ENCODE data around the gene GDPGP1. TPM values are rescaled to one million over a fixed set of nuclear protein-coding genes. Genes with fewer than 3 reads are reported as not detected.

GDPGP1 gene
- total RNA-seq, 1 experiment from 2014 or later = 5.1 TPM

DNA sequence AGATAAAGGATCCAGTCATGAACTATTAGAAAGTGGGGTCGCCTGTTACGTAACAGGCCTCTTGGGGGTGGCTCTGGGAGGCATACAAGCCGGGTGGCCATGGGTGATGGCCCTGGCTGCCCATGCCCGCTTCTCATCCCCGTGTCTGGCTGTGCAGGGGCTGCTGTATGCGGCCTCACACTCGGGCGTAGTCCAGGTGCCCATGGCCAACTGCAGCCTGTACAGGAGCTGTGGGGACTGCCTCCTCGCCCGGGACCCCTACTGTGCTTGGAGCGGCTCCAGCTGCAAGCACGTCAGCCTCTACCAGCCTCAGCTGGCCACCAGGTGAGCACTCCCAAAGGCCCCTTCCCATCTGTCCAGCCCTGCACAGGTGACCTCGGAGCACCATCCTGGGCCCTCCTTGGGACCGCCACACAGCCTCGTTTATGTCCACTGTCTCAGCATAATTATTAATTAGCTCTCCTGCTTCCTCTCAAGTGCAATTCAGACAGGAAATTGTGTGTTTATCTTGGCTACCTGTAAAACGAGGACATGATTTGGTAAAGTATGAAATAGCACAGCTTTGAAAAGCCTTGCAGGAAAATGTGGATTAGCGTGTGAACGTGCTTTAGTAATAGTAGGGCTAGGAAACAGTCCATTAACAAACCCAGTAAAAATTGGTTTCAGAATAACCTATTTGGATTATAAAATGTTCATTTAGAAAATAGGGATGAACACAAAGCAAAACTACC lies 8.3 kb upstream of the GDPGP1 start:
- intact Hi-C loops (cut with micrococcal nuclease; ENCODE audit: unreplicated experiment) = no loop called here

DNA sequence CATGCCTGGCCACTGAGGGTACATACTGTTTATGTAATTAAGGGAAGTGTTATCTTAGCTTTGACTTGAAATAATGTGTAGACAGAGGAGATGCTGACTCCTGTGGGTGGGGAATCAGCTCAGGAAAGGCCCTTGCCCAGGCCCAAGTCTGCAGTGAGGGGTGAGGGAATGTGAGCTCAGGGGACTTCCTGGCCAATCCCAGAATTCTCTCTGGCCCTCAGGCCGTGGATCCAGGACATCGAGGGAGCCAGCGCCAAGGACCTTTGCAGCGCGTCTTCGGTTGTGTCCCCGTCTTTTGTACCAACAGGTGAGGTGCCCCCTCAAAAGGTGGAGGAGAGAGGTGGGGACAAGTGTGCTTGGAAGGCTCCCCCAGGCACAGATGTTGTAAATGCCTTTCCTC lies 6.7 kb upstream of the GDPGP1 start:
- H3K9me3 ChIP-seq = no peaks in the 10 kb centered on the region
- no peak for TF ChIP-seq CTCF (IDR thresholded peaks at IDR 0.05; ENCODE audit: insufficient read depth in 1 of 2, low read depth in 1 of 2, low read length in 1 of 2, severe bottlenecking in 1 of 2, unreplicated experiment in 1 of 2)
- CTCF ChIA-PET = interaction anchor here (0.7 kb wide), 1 partner anchor 13 kb away, joined by 3 read pairs; no protein-coding TSS in a partner anchor
- H3K4me3 ChIP-seq (ENCODE audit: low read depth, low read length) = no peak overlapping the region
- intact Hi-C loops (cut with micrococcal nuclease; ENCODE audit: unreplicated experiment) = no loop called here
- BruUV-seq (replicated peaks) = no TSS peak
- POLR2A ChIA-PET = no interaction called here
- H3K27ac Mint-ChIP-seq (ENCODE audit: unreplicated experiment) = no peak overlapping the region
- H3K4me3 Mint-ChIP-seq (ENCODE audit: unreplicated experiment) = no peak overlapping the region
- no peaks in the 10 kb centered on the region for H3K9me3 Mint-ChIP-seq (ENCODE audit: unreplicated experiment)
- H3K27me3 Mint-ChIP-seq (ENCODE audit: insufficient read depth, unreplicated experiment) = no peaks in the 10 kb centered on the region
- H3K36me3 ChIP-seq (ENCODE audit: control insufficient read depth, insufficient read depth, low read length) = no peaks in the 10 kb centered on the region; the same call in 1 of the 2 replicates
- no peaks in the 10 kb centered on the region for H3K4me1 Mint-ChIP-seq (ENCODE audit: low read depth, unreplicated experiment)
- H3K27me3 ChIP-seq (replicated peaks; ENCODE audit: control insufficient read depth, insufficient read depth, low read length) = no peaks in the 10 kb centered on the region
- DNase-seq = no peak
- H3K4me1 ChIP-seq = no peaks in the 10 kb centered on the region; the same call in 1 of the 2 replicates
- H3K36me3 Mint-ChIP-seq (ENCODE audit: insufficient read depth, unreplicated experiment) = peaks cover 11% of the 10 kb centered on the region

More for the DNA sequence above, 8.3 kb upstream of the GDPGP1 start:
- Mint-ChIP-seq H3K27ac (ENCODE audit: unreplicated experiment) (no peak overlapping the region), H3K4me1 (ENCODE audit: low read depth, unreplicated experiment) (no peaks in the 10 kb centered on the region), H3K9me3 (ENCODE audit: unreplicated experiment) (no peaks in the 10 kb centered on the region), H3K27me3 (ENCODE audit: insufficient read depth, unreplicated experiment) (no peaks in the 10 kb centered on the region), H3K4me3 (ENCODE audit: unreplicated experiment) (no peak overlapping the region), H3K36me3 (ENCODE audit: insufficient read depth, unreplicated experiment) (peaks cover 11% of the 10 kb centered on the region)
- Histone ChIP-seq H3K27me3 (replicated peaks; ENCODE audit: control insufficient read depth, insufficient read depth, low read length) (no peaks in the 10 kb centered on the region), H3K4me1 (no peaks in the 10 kb centered on the region), H3K36me3 (ENCODE audit: control insufficient read depth, insufficient read depth, low read length) (no peaks in the 10 kb centered on the region), H3K9me3 (no peaks in the 10 kb centered on the region), H3K4me3 (ENCODE audit: low read depth, low read length) (no peak overlapping the region)
- POLR2A ChIA-PET = no interaction called here
- CTCF ChIA-PET = no interaction called here
- TF ChIP-seq CTCF (IDR thresholded peaks at IDR 0.05; ENCODE audit: insufficient read depth in 1 of 2, low read depth in 1 of 2, low read length in 1 of 2, severe bottlenecking in 1 of 2, unreplicated experiment in 1 of 2) = no peak
- DNase-seq = no peak
- BruUV-seq (replicated peaks) = no TSS peak

DNA sequence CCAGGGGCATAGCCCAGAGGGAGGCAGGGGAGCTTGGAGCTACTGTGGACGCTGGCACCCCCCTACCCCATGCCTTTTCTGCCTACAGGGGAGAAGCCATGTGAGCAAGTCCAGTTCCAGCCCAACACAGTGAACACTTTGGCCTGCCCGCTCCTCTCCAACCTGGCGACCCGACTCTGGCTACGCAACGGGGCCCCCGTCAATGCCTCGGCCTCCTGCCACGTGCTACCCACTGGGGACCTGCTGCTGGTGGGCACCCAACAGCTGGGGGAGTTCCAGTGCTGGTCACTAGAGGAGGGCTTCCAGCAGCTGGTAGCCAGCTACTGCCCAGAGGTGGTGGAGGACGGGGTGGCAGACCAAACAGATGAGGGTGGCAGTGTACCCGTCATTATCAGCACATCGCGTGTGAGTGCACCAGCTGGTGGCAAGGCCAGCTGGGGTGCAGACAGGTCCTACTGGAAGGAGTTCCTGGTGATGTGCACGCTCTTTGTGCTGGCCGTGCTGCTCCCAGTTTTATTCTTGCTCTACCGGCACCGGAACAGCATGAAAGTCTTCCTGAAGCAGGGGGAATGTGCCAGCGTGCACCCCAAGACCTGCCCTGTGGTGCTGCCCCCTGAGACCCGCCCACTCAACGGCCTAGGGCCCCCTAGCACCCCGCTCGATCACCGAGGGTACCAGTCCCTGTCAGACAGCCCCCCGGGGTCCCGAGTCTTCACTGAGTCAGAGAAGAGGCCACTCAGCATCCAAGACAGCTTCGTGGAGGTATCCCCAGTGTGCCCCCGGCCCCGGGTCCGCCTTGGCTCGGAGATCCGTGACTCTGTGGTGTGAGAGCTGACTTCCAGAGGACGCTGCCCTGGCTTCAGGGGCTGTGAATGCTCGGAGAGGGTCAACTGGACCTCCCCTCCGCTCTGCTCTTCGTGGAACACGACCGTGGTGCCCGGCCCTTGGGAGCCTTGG lies 5.9 kb upstream of the GDPGP1 start:
- no peak for TF ChIP-seq CTCF (IDR thresholded peaks at IDR 0.05; ENCODE audit: insufficient read depth in 1 of 2, low read depth in 1 of 2, low read length in 1 of 2, severe bottlenecking in 1 of 2, unreplicated experiment in 1 of 2)
- POLR2A ChIA-PET = no interaction called here
- H3K27me3 ChIP-seq (replicated peaks; ENCODE audit: control insufficient read depth, insufficient read depth, low read length) = no peaks in the 10 kb centered on the region
- no peak overlapping the region for H3K27ac Mint-ChIP-seq (ENCODE audit: unreplicated experiment)
- no peak for DNase-seq
- H3K36me3 ChIP-seq (ENCODE audit: control insufficient read depth, insufficient read depth, low read length) = no peaks in the 10 kb centered on the region; the same call in 1 of the 2 replicates
- intact Hi-C loops (cut with micrococcal nuclease; ENCODE audit: unreplicated experiment) = no loop called here
- H3K9me3 ChIP-seq = no peaks in the 10 kb centered on the region
- no peak overlapping the region for H3K4me3 ChIP-seq (ENCODE audit: low read depth, low read length)
- peaks cover 11% of the 10 kb centered on the region for H3K36me3 Mint-ChIP-seq (ENCODE audit: insufficient read depth, unreplicated experiment)
- H3K4me1 Mint-ChIP-seq (ENCODE audit: low read depth, unreplicated experiment) = peaks cover 5% of the 10 kb centered on the region
- H3K4me1 ChIP-seq = no peaks in the 10 kb centered on the region; the same call in 1 of the 2 replicates
- H3K27me3 Mint-ChIP-seq (ENCODE audit: insufficient read depth, unreplicated experiment) = no peaks in the 10 kb centered on the region
- CTCF ChIA-PET = interaction anchor here (0.7 kb wide), 1 partner anchor 14 kb away, joined by 3 read pairs; no protein-coding TSS in a partner anchor
- BruUV-seq (replicated peaks) = no TSS peak
- no peaks in the 10 kb centered on the region for H3K9me3 Mint-ChIP-seq (ENCODE audit: unreplicated experiment)
- H3K4me3 Mint-ChIP-seq (ENCODE audit: unreplicated experiment) = no peak overlapping the region
